Measurements from ENCODE around the gene NGDN. TPM values are rescaled to one million over a fixed set of nuclear protein-coding genes. Genes with fewer than 3 reads are reported as not detected.
"Not testable (repeated sequence)": the region's sequence is repeated elsewhere in the genome, so short reads cannot be mapped to it uniquely, and the experiment has no call there.

Gene NGDN, protein sequence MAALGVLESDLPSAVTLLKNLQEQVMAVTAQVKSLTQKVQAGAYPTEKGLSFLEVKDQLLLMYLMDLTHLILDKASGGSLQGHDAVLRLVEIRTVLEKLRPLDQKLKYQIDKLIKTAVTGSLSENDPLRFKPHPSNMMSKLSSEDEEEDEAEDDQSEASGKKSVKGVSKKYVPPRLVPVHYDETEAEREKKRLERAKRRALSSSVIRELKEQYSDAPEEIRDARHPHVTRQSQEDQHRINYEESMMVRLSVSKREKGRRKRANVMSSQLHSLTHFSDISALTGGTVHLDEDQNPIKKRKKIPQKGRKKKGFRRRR
- 10 to 100 TPM; 34.0 to 41.7 (median 37.3) TPM for total RNA-seq

- peak within 1 kb of the TSS; percentile 91 for H3K4me3 ChIP-seq (ENCODE audit: low read depth, poor library complexity, severe bottlenecking)
- intact Hi-C loops (cut with DNase I; ENCODE audit: low total_unique reads): no loop called here
- peak; percentile 98 to 99 for DNase-seq (ENCODE audit: low spot score in 2 of 2)
- 2% methylated on average over 41 of the region's 41 CpGs for WGBS, 2 donors
- peak in 1 of 2 donors; percentile 70 for TF ChIP-seq POLR2A (IDR thresholded peaks at IDR 0.05)
- TF ChIP-seq, protein P1, sequence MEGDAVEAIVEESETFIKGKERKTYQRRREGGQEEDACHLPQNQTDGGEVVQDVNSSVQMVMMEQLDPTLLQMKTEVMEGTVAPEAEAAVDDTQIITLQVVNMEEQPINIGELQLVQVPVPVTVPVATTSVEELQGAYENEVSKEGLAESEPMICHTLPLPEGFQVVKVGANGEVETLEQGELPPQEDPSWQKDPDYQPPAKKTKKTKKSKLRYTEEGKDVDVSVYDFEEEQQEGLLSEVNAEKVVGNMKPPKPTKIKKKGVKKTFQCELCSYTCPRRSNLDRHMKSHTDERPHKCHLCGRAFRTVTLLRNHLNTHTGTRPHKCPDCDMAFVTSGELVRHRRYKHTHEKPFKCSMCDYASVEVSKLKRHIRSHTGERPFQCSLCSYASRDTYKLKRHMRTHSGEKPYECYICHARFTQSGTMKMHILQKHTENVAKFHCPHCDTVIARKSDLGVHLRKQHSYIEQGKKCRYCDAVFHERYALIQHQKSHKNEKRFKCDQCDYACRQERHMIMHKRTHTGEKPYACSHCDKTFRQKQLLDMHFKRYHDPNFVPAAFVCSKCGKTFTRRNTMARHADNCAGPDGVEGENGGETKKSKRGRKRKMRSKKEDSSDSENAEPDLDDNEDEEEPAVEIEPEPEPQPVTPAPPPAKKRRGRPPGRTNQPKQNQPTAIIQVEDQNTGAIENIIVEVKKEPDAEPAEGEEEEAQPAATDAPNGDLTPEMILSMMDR (IDR thresholded peaks at IDR 0.05): peak in 1 of 3 donors; percentile 88
Measured at GRCh38 chr14:23469127-23469905, at the start of gene NGDN. NGDN (plus strand) TSS chr14:23469703; CDS start chr14:23469716, 13 bp downstream.

DNA sequence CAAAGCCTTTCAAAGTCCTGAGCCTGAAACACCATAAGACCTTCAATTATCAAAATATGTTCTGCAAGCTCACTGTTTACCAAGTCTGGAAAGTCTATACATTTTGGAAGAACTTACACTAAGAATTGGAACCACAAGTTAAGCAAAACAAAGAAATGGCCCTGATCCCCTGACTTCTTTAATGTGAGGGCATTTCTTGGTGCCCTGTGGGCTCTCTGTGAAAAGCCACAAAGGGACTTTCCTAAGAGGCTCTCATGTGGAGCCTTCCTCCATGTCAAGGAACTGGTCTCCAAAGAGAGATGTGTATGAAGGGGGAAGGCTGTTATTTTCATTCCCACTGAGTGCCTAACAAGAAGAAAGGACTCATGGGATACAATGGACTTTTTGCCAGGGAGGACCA lies 47.9 kb upstream of the NGDN start:
- intact Hi-C loops (cut with DNase I; ENCODE audit: low total_unique reads): no loop called here
- H3K4me3 ChIP-seq (ENCODE audit: low read depth, poor library complexity, severe bottlenecking): no peak overlapping the region
- TF ChIP-seq, protein P1 (IDR thresholded peaks at IDR 0.05): no peak
- no peak for TF ChIP-seq POLR2A (IDR thresholded peaks at IDR 0.05)
- DNase-seq (ENCODE audit: low spot score in 2 of 2): no peak

DNA sequence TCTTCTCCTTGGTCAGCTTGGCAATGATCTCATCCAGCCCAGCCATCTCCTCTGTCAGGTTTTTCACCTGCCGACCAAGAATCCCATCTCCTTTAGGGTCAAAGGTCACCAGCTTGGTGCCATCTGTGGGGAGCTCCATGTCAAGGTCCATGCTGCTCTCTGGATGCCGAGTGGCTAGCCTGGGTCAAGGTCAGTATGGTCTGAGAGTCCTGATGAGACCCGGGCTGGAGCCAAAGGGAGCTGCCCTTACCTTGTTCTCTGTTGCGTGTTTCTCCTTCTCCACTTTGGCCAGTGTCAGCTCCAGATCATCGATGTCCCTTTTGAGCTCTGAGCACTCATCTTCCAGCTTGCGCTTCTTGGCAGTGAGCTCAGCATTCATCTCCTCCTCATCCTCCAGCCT lies 45.8 kb upstream of the NGDN start:
- DNase-seq (ENCODE audit: low spot score in 2 of 2): no peak
- no peak for TF ChIP-seq POLR2A (IDR thresholded peaks at IDR 0.05)
- TF ChIP-seq, protein P1 (IDR thresholded peaks at IDR 0.05): no peak
- 86 to 87% methylated on average over 6 of the region's 6 CpGs for WGBS, 2 donors
- intact Hi-C loops (cut with DNase I; ENCODE audit: low total_unique reads): no loop called here
- H3K4me3 ChIP-seq (ENCODE audit: low read depth, poor library complexity, severe bottlenecking): no peak overlapping the region

DNA sequence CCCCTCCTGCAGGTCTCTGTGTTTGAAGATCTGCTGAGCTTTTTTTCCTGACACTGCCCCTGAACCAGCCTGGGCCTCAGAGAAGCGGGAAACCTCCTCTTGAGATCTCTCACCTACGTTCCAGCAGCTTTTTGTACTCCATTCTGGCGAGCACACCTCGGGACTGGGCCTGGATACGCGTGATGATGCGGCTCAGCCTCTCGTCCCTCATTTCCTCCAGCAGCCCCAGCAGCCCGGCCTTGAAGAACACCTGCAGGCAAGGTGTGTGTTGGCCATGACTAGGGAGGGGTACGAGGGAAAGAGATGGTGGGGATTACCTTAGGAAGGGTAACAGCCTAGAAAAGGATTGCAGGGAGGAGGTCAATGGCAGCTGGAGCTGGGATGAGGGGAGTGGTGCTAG lies 44.3 kb upstream of the NGDN start:
- TF ChIP-seq, protein P1 (IDR thresholded peaks at IDR 0.05): no peak
- no peak for TF ChIP-seq POLR2A (IDR thresholded peaks at IDR 0.05)
- DNase-seq (ENCODE audit: low spot score in 2 of 2): no peak
- H3K4me3 ChIP-seq (ENCODE audit: low read depth, poor library complexity, severe bottlenecking): no peak overlapping the region
- intact Hi-C loops (cut with DNase I; ENCODE audit: low total_unique reads): no loop called here
- 82 to 83% methylated on average over 10 of the region's 10 CpGs for WGBS, 2 donors

- intact Hi-C loops (cut with DNase I; ENCODE audit: low total_unique reads); H3K4me3 ChIP-seq (ENCODE audit: low read depth, poor library complexity, severe bottlenecking); DNase-seq (ENCODE audit: low spot score in 2 of 2): not testable (repeated sequence)
- 85 to 93% methylated on average over 6 of the region's 6 CpGs for WGBS, 2 donors
Measured at GRCh38 chr14:23425798-23426197, 43.7 kb upstream of the NGDN start.

DNA sequence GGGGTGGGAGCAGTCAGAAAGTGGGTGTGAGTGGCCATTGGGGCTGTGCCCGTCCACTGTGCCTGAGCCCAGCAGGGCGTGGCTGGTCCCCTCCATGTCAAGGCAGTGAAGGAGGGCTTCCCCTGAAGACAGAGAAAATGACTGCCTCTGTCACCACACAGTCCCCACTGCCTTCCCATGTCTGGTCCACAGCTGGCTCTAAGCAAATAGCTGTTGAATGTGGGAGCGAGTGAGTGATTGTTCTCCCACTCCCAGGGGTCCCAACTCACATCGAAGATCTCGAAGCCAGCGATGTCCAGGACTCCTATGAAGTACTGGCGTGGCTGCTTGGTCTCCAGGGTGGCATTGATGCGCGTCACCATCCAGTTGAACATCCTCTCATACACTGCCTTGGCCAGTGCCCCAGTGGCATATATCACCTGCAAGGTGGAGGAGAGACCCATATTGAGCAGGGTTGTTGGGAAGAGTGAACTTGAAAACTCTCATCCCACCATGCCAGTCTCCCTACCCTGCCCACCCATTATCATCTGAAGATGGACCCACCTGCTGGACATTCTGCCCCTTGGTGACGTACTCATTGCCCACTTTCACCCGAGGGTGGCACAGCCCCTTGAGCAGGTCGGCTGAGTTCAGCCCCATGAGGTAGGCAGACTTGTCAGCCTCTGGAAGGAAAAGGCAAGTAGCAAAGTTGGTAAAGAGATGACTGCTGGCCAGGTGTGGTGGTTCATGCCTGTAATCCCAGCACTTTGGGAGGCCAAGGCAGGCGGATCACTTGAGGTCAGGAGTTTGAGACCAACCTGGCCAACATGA lies 40.6 kb upstream of the NGDN start:
- TF ChIP-seq, protein P1 (IDR thresholded peaks at IDR 0.05): no peak
- no peak for TF ChIP-seq POLR2A (IDR thresholded peaks at IDR 0.05)
- 86 to 89% methylated on average over 13 of the region's 13 CpGs for WGBS, 2 donors
- no peak overlapping the region for H3K4me3 ChIP-seq (ENCODE audit: low read depth, poor library complexity, severe bottlenecking)
- no peak for DNase-seq (ENCODE audit: low spot score in 2 of 2)
- intact Hi-C loops (cut with DNase I; ENCODE audit: low total_unique reads): no loop called here

All from lower leg skin (tissue), 4 donors.